Ecto neural progenitor cell (in vitro differentiated cells): ENCODE results near the gene ALDH4A1.
A peak's percentile ranks its signal among the peaks of the same experiment; 100 is the strongest.

ENCODE experiments used
- DNase-seq: peaks from one replicate; pipeline ENCODE4 v3.0.0-alpha.2; 2018; ENCODE audit warnings: low spot score

Gene ALDH4A1

DNA sequence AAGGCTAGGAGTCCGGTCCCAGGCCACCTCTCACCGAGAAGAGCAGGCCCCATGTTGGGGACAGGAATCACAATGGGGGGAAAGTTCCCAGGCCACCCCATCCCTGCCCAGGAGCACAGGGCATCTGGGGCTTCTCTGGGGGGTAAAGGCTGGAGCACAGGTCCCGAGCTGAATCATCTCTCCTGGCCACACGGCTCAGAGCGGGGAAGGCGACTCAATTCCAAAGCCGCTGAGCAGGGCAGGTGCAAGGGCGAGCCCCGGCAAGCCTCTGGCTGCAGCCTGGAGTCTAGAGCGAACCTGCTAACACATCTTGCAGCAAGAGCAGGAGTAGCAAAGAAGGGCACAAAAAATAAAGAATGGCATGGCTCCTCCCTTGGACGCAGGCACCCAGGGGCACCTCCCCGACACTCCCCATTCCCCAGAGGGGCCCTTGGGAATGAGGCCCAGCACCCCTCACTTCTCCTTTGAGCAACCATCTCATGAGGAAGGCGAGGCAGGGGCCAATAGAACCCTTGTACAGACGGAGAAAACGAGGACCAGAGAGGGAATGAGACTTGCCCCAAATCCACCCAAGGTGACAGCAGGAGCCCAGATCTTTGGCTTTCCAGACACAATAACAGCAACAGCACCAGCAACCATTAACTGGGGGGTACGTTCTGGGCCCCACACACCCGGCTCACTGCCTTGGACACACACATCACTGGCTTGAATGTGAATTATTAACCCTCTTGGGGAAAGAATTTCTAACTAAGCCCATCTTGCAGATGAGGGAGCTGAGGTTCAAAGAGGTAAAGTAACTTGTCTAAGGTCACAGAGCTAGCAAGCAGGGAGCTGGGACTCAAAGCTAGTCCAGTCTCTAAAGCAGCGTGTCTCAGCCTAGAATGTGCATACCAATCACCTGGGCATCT is 20.7 kb upstream of the ALDH4A1 start:
- no peak for DNase-seq

GRCh38 chr1:18922319-18922726 is 20.0 kb upstream of the ALDH4A1 start:
- no peak for DNase-seq

- no peak for DNase-seq
These were observed 19.3 kb upstream of the ALDH4A1 start for GRCh38 chr1:18921516-18922251.

- no peak for DNase-seq
These were observed 18.6 kb upstream of the ALDH4A1 start for GRCh38 chr1:18920931-18921330.

DNA sequence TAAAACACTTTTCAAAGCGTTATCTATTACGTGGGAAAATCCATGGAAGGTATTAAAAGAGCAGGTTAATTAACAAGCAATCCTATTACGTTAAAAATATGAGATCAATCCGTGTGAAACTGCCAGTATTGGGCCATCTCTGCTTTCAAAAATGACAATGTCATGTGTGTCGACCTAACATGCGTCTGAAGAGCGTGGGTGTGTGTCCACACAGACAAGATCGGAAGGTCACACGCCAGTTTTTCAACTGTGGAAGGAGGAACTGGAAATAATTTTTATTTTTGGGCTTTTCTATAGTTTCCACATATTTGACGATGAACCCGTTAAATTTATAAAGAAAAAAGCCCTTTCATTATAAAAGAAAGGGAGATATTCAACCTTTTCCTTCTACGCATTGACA is 17.6 kb upstream of the ALDH4A1 start:
- no peak for DNase-seq

DNA sequence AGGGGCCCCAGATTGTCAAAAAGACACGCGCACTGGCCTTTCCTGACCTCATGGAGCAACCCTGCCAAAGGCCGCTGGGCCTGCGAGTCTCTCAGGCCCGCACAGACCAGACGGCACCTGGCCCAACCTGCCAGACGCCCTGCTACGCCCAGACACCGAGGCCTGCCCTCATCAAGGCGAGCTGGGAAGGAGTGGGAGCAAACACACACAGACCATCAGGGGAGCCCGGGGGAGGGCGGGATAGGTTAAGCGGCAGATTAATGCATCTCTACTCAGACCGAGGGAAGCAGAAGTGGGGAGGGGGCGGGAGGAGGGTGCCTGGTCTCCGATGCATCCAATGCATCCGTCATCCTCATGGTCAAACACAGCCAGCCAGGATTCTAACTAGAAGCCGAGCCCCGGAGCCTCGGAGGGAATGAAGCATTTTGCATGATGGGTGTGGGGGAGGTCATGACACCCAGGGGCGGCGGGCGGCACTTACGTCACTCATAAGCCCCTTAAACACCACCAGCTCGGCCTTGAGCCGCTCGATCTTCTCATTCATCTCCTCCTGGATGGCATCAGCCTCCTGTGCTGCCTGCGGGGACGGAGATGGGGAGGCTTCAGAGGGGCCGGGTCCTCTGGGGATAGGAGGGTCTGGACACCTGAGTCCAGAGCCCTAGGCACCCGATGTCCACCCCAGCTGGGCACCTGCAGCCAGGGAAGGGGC is 17.0 kb upstream of the ALDH4A1 start:
- DNase-seq = no peak

- no peak for DNase-seq
These were observed 16.1 kb upstream of the ALDH4A1 start for GRCh38 chr1:18918417-18918816.

GRCh38 chr1:18917071-18917799 is 14.9 kb upstream of the ALDH4A1 start:
- no peak for DNase-seq

DNA sequence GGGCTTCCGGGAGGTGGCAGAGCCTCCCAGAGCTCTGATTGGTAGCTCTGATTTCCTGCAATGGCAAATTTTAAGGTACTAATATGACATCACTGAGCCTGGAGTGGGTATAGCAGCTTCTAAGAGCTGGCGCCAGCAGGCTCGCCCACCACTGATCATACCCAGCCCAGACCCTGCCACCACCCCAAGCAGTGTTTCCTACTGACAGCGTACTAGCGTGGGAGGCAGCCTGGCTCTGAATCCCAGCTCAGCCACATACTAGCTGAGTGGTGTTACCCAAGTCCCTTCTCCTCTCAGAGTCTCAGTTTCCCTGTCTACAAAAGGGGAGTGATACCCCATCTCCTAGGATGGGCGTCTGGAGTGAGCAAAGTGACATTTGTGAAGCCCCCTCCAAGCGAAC is 13.0 kb upstream of the ALDH4A1 start:
- no peak for DNase-seq

DNA sequence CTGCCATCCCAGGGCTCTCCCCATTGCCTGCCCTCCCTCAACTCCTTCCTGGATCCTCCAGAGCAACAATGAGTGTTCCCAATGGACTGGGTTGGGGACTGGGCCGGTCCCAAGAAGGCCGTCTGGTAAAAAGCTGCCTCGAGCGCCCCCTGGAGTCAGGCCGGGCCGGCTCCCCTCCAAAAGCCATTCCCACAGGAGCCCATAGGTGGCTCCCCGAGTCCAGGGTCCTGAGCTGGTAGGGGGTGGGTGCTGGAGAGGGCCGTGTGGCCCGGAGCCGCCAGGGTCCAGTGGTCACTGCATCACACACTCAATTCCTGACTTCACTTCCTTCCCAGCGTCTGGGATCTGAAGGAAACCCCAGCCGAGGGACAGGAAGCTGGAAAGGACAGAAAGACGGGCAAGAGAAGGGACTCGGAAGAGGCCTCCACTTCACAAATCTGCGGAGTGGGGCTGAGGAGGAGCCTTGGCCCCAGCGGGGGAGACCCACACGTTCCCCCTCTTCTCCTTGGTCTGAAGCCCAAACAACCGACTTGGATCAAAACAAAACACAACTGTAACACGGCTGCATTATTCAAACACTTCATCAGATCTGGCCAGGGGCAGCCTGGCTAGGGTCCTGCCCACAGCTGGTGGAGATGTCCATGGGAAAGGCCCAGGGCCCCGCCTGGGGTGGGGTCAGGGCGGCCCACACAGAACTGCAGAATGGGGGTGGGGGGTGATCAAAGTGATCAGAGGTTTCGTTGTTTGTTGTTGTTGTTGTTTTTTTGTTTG is 10.9 kb upstream of the ALDH4A1 start:
- DNase-seq = peak; percentile 92

- DNase-seq = no peak
These were observed 10.2 kb upstream of the ALDH4A1 start for GRCh38 chr1:18912550-18912949.

GRCh38 chr1:18908911-18909771 is 6.8 kb upstream of the ALDH4A1 start:
- DNase-seq = no peak

- no peak for DNase-seq
These were observed 5.8 kb upstream of the ALDH4A1 start for GRCh38 chr1:18907917-18908845.

DNA sequence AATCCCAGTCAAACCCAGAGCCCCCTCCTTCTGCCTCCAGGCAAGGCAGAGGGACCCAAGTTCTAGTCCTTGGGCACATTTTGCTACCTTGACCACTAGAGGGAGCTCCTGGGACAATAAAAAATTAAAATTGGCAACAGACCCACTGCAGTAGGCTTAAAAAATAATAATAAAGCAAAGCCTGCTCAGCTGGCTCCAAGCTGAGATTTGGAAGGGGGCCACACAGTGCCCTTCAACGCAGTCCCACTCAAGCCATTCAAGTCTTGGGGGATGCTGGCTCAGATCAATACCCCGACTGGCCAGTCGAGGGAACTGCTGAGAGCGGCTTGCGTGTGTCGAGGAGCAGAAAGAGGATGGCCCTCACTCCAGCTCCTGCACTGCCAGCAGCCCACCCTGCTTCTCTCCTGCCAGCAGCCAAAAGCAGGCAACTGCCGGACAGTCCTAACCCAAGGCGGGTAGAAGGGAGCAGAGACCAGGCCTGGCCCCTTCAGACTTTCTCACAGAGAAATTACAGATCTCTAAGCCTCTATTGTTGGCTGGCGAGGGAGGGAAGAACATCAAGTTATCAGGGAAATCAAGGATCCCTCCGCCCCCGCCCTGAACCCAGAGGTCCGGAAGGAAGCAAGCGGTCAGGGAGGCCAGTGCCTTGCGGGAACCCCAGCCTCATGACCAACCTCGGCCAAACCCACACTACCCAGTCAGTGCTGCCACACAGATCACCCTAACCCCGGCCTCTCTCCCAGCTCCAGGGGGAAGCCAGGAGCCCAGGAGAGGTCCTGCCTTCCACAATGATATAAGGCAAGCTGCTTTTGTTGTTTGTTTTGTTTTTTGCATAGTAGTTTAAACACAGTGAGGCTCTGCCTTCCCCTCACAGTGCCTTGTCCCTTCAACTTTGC is 4.9 kb upstream of the ALDH4A1 start:
- DNase-seq = peak; percentile 73

- no peak for DNase-seq
These were observed 969 bp upstream of the ALDH4A1 start for GRCh38 chr1:18903291-18903756.

DNA sequence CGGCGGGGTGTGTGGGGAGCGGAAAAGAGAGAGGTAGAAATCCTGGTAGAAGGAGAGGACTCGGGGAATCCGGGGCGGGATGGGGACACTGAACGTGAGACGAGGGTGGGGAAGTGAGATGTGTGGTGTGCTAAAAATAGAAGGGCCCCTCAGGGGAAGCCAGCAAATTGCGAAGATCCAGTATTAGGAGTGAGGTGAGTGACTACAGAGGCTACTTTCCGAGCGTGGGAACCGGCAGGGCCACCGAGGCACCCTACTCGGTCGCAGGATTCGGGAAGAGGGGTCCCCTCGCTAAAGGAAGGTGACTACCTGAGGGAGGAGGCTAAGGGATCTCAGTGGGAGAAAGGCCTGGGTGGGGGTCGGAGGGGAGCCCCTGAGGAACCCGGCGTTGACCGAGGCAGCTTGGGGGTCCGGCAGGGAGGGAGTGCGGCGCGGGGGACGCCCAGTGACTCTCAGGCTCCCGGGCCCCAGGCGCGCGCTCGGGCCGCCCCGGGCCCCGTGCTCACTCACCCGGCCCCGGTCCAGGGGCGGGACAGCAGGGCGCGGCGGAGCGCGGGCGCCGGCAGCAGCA is 318 bp downstream of the ALDH4A1 start:
- DNase-seq = no peak

GRCh38 chr1:18901147-18901951 is 1.0 kb downstream of the ALDH4A1 start:
- no peak for DNase-seq
